Measurements from ENCODE around the gene IQGAP2. TPM values are rescaled to one million over a fixed set of nuclear protein-coding genes. Genes with fewer than 3 reads are reported as not detected.

The IQGAP2 gene
- total and polyA plus RNA-seq, 8 donors = 15.6 to 29.1 (median 17.1) TPM

DNA sequence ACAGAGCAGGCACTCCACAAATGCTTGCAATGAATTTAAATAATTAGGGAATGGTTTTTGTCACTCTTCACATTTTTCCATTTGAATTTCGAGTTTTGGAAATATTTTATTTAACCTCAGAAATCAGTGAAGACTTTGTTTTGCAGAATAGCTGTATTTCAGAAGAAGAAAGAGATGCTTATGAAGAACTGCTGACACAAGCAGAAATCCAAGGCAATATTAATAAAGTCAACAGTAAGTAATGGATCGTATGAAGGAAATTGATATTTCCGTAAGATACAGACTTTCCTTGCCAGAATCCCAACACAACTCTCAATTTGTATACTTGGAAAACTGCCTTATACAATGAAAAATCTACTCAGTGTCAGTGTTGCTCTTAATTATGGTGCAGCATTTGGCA is 189.6 kb downstream of the IQGAP2 start:
- H3K4me3 ChIP-seq = no peak overlapping the region
- ATAC-seq (no peak), DNase-seq (no peak)
- H3K27ac ChIP-seq = no peak overlapping the region
- TF ChIP-seq, protein P1, sequence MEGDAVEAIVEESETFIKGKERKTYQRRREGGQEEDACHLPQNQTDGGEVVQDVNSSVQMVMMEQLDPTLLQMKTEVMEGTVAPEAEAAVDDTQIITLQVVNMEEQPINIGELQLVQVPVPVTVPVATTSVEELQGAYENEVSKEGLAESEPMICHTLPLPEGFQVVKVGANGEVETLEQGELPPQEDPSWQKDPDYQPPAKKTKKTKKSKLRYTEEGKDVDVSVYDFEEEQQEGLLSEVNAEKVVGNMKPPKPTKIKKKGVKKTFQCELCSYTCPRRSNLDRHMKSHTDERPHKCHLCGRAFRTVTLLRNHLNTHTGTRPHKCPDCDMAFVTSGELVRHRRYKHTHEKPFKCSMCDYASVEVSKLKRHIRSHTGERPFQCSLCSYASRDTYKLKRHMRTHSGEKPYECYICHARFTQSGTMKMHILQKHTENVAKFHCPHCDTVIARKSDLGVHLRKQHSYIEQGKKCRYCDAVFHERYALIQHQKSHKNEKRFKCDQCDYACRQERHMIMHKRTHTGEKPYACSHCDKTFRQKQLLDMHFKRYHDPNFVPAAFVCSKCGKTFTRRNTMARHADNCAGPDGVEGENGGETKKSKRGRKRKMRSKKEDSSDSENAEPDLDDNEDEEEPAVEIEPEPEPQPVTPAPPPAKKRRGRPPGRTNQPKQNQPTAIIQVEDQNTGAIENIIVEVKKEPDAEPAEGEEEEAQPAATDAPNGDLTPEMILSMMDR (IDR thresholded peaks at IDR 0.05) = no peak
- no peaks in the 10 kb centered on the region for H3K27me3 ChIP-seq
- intact Hi-C loops (cut with DNase I) = no loop called here
- no peaks in the 10 kb centered on the region for H3K4me1 ChIP-seq
- H3K9me3 ChIP-seq = no peaks in the 10 kb centered on the region
- H3K36me3 ChIP-seq = peaks cover 0 to 21% of the 10 kb centered on the region in 2 donors

DNA sequence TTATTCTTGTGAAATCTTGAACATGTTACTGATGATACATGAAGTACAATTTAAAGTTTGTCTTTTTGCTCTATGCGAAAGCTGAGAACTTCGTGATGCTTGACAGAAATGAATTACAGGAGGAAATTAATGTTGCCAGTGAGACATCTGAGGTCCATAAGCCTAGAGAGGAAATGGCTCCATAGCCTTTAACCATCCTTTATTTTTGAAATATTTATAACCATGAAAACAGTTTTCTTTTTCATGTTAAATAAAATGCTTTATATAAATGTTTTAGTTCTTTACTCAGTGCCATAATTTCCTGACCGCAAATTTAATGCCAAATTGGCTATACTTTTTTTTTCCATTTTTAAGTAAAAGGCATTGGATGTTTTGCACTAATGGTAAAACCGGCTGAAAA is 191.0 kb downstream of the IQGAP2 start:
- no peak for DNase-seq
- intact Hi-C loops (cut with DNase I) = no loop called here

DNA sequence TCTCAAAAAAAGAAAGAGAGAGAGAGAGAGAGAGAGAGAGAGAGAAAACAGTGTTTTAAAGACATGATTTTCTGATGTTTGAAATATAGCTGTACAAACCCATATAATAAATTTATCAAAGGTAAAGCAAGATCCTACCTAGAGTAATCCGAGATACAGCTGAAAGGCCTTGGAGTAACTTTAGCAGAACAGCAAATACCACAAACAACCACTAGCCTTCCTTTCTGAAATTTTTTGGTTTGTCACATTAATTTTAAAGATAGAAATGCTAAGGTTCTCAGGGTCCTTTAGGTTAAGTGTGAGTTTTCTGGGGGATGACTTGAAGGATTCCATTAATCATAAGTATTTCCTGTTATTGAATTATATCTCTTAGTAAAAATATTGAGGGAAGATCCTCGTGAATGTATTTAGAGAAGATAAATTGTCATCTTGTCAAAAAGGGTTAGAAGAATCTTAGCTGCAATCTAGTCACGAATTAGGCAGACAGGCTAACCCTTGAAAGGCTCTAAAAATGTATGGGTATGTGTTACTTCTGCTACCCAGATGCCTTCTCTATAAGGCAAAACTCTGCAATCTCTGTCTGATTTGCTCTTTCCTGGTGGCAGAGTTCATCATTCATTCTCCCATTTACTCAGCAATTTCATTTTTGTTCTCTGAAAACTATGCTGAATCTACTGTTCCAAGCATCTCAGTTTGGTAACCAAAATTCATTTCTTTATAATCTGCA is 192.8 kb downstream of the IQGAP2 start:
- no peaks in the 10 kb centered on the region for H3K9me3 ChIP-seq
- peaks cover 0 to 20% of the 10 kb centered on the region in 2 donors for H3K36me3 ChIP-seq
- H3K27me3 ChIP-seq = no peaks in the 10 kb centered on the region
- DNase-seq = no peak
- intact Hi-C loops (cut with DNase I) = no loop called here
- TF ChIP-seq, protein P1 (IDR thresholded peaks at IDR 0.05) = no peak
- ATAC-seq = no peak
- no peaks in the 10 kb centered on the region for H3K4me1 ChIP-seq
- no peak overlapping the region for H3K27ac ChIP-seq
- no peak overlapping the region for H3K4me3 ChIP-seq

More for the DNA sequence above, 191.0 kb downstream of the IQGAP2 start:
- Histone ChIP-seq H3K9me3 (no peaks in the 10 kb centered on the region), H3K27ac (no peak overlapping the region), H3K4me1 (no peaks in the 10 kb centered on the region), H3K27me3 (no peaks in the 10 kb centered on the region), H3K4me3 (no peak overlapping the region), H3K36me3 (peaks cover 0 to 22% of the 10 kb centered on the region in 2 donors)
- TF ChIP-seq, protein P1 (IDR thresholded peaks at IDR 0.05) = no peak
- ATAC-seq = no peak

DNA sequence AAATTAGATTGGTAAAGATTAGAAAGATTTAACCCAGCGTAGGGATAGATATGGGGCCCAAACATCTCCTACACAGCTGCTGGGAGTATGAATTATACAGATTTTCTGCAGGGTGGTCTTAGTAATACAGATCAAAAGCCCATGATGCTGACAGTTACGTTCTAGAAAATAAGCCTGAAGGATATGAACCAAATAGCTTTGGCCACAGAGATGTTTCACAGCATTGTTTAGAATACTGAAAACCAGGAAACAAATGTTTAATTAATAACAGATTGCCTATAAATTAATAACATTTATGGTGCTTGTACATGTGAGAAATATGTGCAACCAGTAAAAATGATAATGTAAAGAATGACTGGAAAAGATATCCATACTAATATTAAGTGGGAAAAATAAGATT is 195.4 kb downstream of the IQGAP2 start:
- Histone ChIP-seq H3K9me3 (no peaks in the 10 kb centered on the region), H3K4me1 (no peaks in the 10 kb centered on the region), H3K27ac (no peak overlapping the region), H3K27me3 (no peaks in the 10 kb centered on the region), H3K36me3 (peaks cover 0 to 11% of the 10 kb centered on the region in 2 donors), H3K4me3 (no peak overlapping the region)
- intact Hi-C loops (cut with DNase I) = no loop called here
- DNase-seq (no peak), ATAC-seq (no peak)
- TF ChIP-seq, protein P1 (IDR thresholded peaks at IDR 0.05) = no peak

DNA sequence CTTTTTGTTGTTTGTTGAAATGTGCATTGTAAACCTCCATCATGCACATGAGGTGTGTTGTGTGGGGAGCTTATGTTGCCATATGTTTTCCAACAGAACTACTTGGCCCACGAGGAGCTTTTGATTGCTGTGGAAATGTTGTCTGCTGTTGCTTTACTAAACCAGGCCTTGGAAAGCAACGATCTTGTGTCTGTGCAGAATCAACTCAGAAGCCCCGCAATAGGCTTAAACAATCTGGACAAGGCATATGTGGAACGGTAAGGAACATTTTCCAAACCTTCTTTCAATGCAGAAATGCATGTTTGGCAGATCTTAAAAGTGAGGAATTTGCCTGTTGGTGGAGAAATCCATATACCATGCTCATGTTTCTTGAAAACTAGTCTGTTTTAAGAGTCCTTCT is 197.6 kb downstream of the IQGAP2 start:
- H3K4me3 ChIP-seq = no peak overlapping the region
- intact Hi-C loops (cut with DNase I) = loop anchor here in 1 of 2 donors (5.0 kb wide), 1 partner anchor 172 kb away; no protein-coding TSS in a partner anchor
- ATAC-seq (no peak), DNase-seq (no peak)
- H3K36me3 ChIP-seq = peaks cover 0 to 11% of the 10 kb centered on the region in 2 donors
- no peaks in the 10 kb centered on the region for H3K9me3 ChIP-seq
- H3K4me1 ChIP-seq = no peaks in the 10 kb centered on the region
- no peak overlapping the region for H3K27ac ChIP-seq
- H3K27me3 ChIP-seq = no peaks in the 10 kb centered on the region
- TF ChIP-seq, protein P1 (IDR thresholded peaks at IDR 0.05) = no peak

All from left lung (tissue), 10 donors.